NCI-H510A treated with DMSO at 0.1 percent for 48 hours (cell line): Measurements from ENCODE around the gene LRRC40.
"Not testable (repeated sequence)": the region's sequence is repeated elsewhere in the genome, so short reads cannot be mapped to it uniquely, and the experiment has no call there.

Experiments used
- DNase-seq: peaks from one replicate; lab custom pipeline; 2025; lab: John Stamatoyannopoulos, UW

The LRRC40 gene

GRCh38 chr1:70205434-70206118 is at the start of gene LRRC40:
LRRC40 (minus strand) TSS chr1:70205579; CDS start chr1:70205540, 39 bp downstream.
- peak; percentile 94 for DNase-seq

- DNase-seq = no peak
Observed at GRCh38 chr1:70248729-70249128, 43.4 kb upstream of the LRRC40 start.

- no peak for DNase-seq
Observed at GRCh38 chr1:70247768-70248167, 42.4 kb upstream of the LRRC40 start.

- no peak for DNase-seq
Observed at GRCh38 chr1:70247122-70247521, 41.7 kb upstream of the LRRC40 start.

GRCh38 chr1:70239940-70240339 is 34.6 kb upstream of the LRRC40 start:
- no peak for DNase-seq

- DNase-seq = no peak
Observed at GRCh38 chr1:70234733-70235132, 29.4 kb upstream of the LRRC40 start.

- no peak for DNase-seq
Observed at GRCh38 chr1:70231475-70231874, 26.1 kb upstream of the LRRC40 start.

- DNase-seq = no peak
Observed at GRCh38 chr1:70228670-70229069, 23.3 kb upstream of the LRRC40 start.

- no peak for DNase-seq
Observed at GRCh38 chr1:70227439-70227838, 22.1 kb upstream of the LRRC40 start.

GRCh38 chr1:70224954-70225353 is 19.6 kb upstream of the LRRC40 start:
- DNase-seq = no peak

GRCh38 chr1:70222716-70223235 is 17.4 kb upstream of the LRRC40 start:
- no peak for DNase-seq

GRCh38 chr1:70221238-70222121 is 16.1 kb upstream of the LRRC40 start, which contains the start of gene SRSF11:
SRSF11 (plus strand) TSS chr1:70221380; CDS start chr1:70221637, 257 bp downstream.
- peak; percentile 97 for DNase-seq

GRCh38 chr1:70220517-70221237 is 15.3 kb upstream of the LRRC40 start:
- no peak for DNase-seq

GRCh38 chr1:70220015-70220414 is 14.6 kb upstream of the LRRC40 start:
- DNase-seq = no peak

GRCh38 chr1:70211541-70211940 is 6.2 kb upstream of the LRRC40 start:
- DNase-seq = no peak

- DNase-seq = no peak
Observed at GRCh38 chr1:70210820-70211219, 5.4 kb upstream of the LRRC40 start.

- no peak for DNase-seq
Observed at GRCh38 chr1:70208292-70208691, 2.9 kb upstream of the LRRC40 start.

- no peak for DNase-seq
Observed at GRCh38 chr1:70207492-70207891, 2.1 kb upstream of the LRRC40 start.

- DNase-seq = not testable (repeated sequence)
Observed at GRCh38 chr1:70206833-70207232, 1.5 kb upstream of the LRRC40 start.

- peak; percentile 66 for DNase-seq
Observed at GRCh38 chr1:70205071-70205433, 327 bp downstream of the LRRC40 start.

- no peak for DNase-seq
Observed at GRCh38 chr1:70204600-70204999, 779 bp downstream of the LRRC40 start.

GRCh38 chr1:70204139-70204538 is 1.2 kb downstream of the LRRC40 start:
- DNase-seq = no peak
